Measurements from ENCODE around the gene DPH1. TPM values are rescaled to one million over a fixed set of nuclear protein-coding genes. Genes with fewer than 3 reads are reported as not detected.

DPH1 gene
- total and polyA plus RNA-seq, 2 of the 4 experiments (the other 2 are of a cell fraction), result 24.4 to 49.9 TPM

GRCh38 chr17:2067048-2067561 is 37.2 kb downstream of the DPH1 start:
- 86% methylated on average over 7 of the region's 14 CpGs; no CpG with 5 or more reads in 1 of the 2 experiments for WGBS, 2 experiments (ENCODE audit: extremely low coverage in 2 of 2, insufficient read length in 1 of 2)
- Histone ChIP-seq H3K4me1 (ENCODE audit: control insufficient read depth, insufficient read depth, low read length) (peaks cover 76% of the 10 kb centered on the region), H2BK5ac (ENCODE audit: low read depth, low read length, poor library complexity, severe bottlenecking) (peak overlapping the region; percentile 98), H3K4ac (ENCODE audit: low read depth, low read length) (peak overlapping the region; percentile 95), H2AFZ (replicated peaks; ENCODE audit: low read length, poor library complexity) (peak overlapping the region; percentile 5), H4K8ac (ENCODE audit: low read depth in 2 of 2, low read length in 2 of 2) (peak overlapping the region; percentile 92 to 99), H3K27ac (ENCODE audit: insufficient read depth, low read length) (peak overlapping the region; percentile 92), H3K18ac (ENCODE audit: low read depth, low read length) (peak overlapping the region; percentile 65), H3K36me3 (ENCODE audit: control insufficient read depth, insufficient read depth, low read length) (peaks cover 30% of the 10 kb centered on the region), H3K4me3 (ENCODE audit: insufficient read depth, low read depth, low read length) (no peak overlapping the region), H4K5ac (ENCODE audit: low read depth, low read length) (peak overlapping the region; percentile 94), H3K9me1 (ENCODE audit: insufficient read depth, low read length) (peaks cover 53% of the 10 kb centered on the region), H2BK20ac (ENCODE audit: low read depth, low read length) (peak overlapping the region; percentile 90), H3K4me2 (ENCODE audit: low read depth, low read length) (no peak overlapping the region), H4K20me1 (ENCODE audit: insufficient read depth, low read length) (no peaks in the 10 kb centered on the region), H3K27me3 (ENCODE audit: control insufficient read depth, insufficient read depth, low read length) (no peaks in the 10 kb centered on the region), H3K79me1 (ENCODE audit: low read depth in 1 of 2, low read length in 2 of 2) (peaks cover 33 to 87% of the 10 kb centered on the region in 2 experiments), H3K14ac (replicated peaks; ENCODE audit: low read depth, low read length) (peak overlapping the region; percentile 90), H2BK15ac (ENCODE audit: low read depth, low read length) (peak overlapping the region; percentile 93; the same call in 2 of the 3 replicates), H3K23ac (ENCODE audit: low read depth, low read length) (peak overlapping the region; percentile 93), H2BK120ac (ENCODE audit: low read depth, low read length) (peak overlapping the region; percentile 99), H4K91ac (ENCODE audit: insufficient read depth, low read depth, low read length) (peak overlapping the region; percentile 97), H3K56ac (ENCODE audit: extremely low read depth, insufficient read depth, low read length) (peak overlapping the region; percentile 63), H3K9me3 (ENCODE audit: control insufficient read depth, insufficient read depth, low read length) (no peaks in the 10 kb centered on the region), H2AK5ac (ENCODE audit: low read depth, low read length) (peak overlapping the region; percentile 98), H3K9ac (ENCODE audit: low read depth, low read length) (peak overlapping the region; percentile 62; the same call in 1 of the 2 replicates), H2AK9ac (replicated peaks; ENCODE audit: low read depth, low read length, poor library complexity) (peak overlapping the region; percentile 85)
- CTCF ChIA-PET, result interaction anchor here (1.0 to 2.2 kb wide), 3 partner anchors 9 to 173 kb away, joined by 3 to 6 read pairs (median 5); partner anchors contain the start of gene HIC1
- ATAC-seq (ENCODE audit: low read depth), result no peak
- no TSS peak for BruUV-seq (replicated peaks)
- in situ Hi-C loops (cut with MboI; ENCODE audit: low sequenced_read_pairs), result loop anchor here (5.0 to 10.0 kb wide), 2 partner anchors 108 to 180 kb away; no protein-coding TSS in a partner anchor
- dilution Hi-C loops (cut with HindIII; ENCODE audit: low sequenced_read_pairs, unreplicated experiment), result no loop called here
- TF ChIP-seq USF2 (IDR thresholded peaks at IDR 0.05; ENCODE audit: low read depth, low read length), result no peak
- TF ChIP-seq CTCF (conservative IDR thresholded peaks at IDR 0.05; ENCODE audit: low read depth, low read length), result no peak
- TF ChIP-seq CEBPB (IDR thresholded peaks at IDR 0.05; ENCODE audit: low read depth, low read length), result no peak
- no peak for TF ChIP-seq RAD21 (IDR thresholded peaks at IDR 0.05; ENCODE audit: low read length)
- TF ChIP-seq NFE2L2 (IDR thresholded peaks at IDR 0.05; ENCODE audit: low read depth, low read length), result no peak
- TF ChIP-seq RCOR1 (IDR thresholded peaks at IDR 0.05; ENCODE audit: insufficient replicate concordance, low read length), result no peak
- TF ChIP-seq MAZ (IDR thresholded peaks at IDR 0.05; ENCODE audit: borderline replicate concordance, low read depth, low read length), result no peak
- POLR2A ChIA-PET (ENCODE audit: unreplicated experiment), result no interaction called here
- DNase-seq, result no peak
- intact Hi-C loops (cut with micrococcal nuclease), result loop anchor here (2.0 kb wide), 1 partner anchor 108 kb away; no protein-coding TSS in a partner anchor
